ENCODE data around the gene PGR. TPM values are rescaled to one million over a fixed set of nuclear protein-coding genes. Genes with fewer than 3 reads are reported as not detected.
"Not testable (repeated sequence)": the region's sequence is repeated elsewhere in the genome, so short reads cannot be mapped to it uniquely, and the experiment has no call there.

Gene PGR
- total and polyA plus RNA-seq, 2 donors, result 0.05 to 0.07 TPM

- Histone ChIP-seq H3K27me3 (ENCODE audit: control insufficient read depth in 2 of 2, insufficient read depth in 1 of 2, low read length in 1 of 2) (no peaks in the 10 kb centered on the region), H3K4me1 (ENCODE audit: control insufficient read depth in 2 of 2, insufficient read depth in 2 of 2, low read length in 2 of 2) (no peaks in the 10 kb centered on the region), H3K36me3 (ENCODE audit: control insufficient read depth in 2 of 2, insufficient read depth in 2 of 2, low read length in 1 of 2) (no peaks in the 10 kb centered on the region), H3K9me3 (ENCODE audit: control insufficient read depth in 2 of 2, insufficient read depth in 1 of 2, low read length in 1 of 2) (no peaks in the 10 kb centered on the region), H3K4me3 (ENCODE audit: low read length in 2 of 2) (no peak overlapping the region), H3K27ac (ENCODE audit: low read depth in 1 of 2, low read length in 1 of 2) (no peak overlapping the region)
- 89% methylated on average over 3 of the region's 3 CpGs for WGBS
- DNase-seq (ENCODE audit: low read depth in 6 of 9, low spot score in 9 of 9), result no peak
Observed at GRCh38 chr11:101030015-101030414, 99.6 kb downstream of the PGR start.

GRCh38 chr11:101028644-101029043, 101.0 kb downstream of the PGR start:
- Histone ChIP-seq H3K4me3 (ENCODE audit: low read length in 2 of 2) (no peak overlapping the region), H3K36me3 (ENCODE audit: control insufficient read depth in 2 of 2, insufficient read depth in 2 of 2, low read length in 1 of 2) (no peaks in the 10 kb centered on the region), H3K27ac (ENCODE audit: low read depth in 1 of 2, low read length in 1 of 2) (no peak overlapping the region), H3K27me3 (ENCODE audit: control insufficient read depth in 2 of 2, insufficient read depth in 1 of 2, low read length in 1 of 2) (no peaks in the 10 kb centered on the region), H3K4me1 (ENCODE audit: control insufficient read depth in 2 of 2, insufficient read depth in 2 of 2, low read length in 2 of 2) (no peaks in the 10 kb centered on the region), H3K9me3 (ENCODE audit: control insufficient read depth in 2 of 2, insufficient read depth in 1 of 2, low read length in 1 of 2) (no peaks in the 10 kb centered on the region)
- WGBS, result 70% methylated on average over 1 of the region's 1 CpG
- DNase-seq (ENCODE audit: low read depth in 6 of 9, low spot score in 9 of 9), result no peak

- H3K4me3 ChIP-seq (ENCODE audit: low read length in 2 of 2), result no peak overlapping the region
- H3K9me3 ChIP-seq (ENCODE audit: control insufficient read depth in 2 of 2, insufficient read depth in 1 of 2, low read length in 1 of 2), result no peaks in the 10 kb centered on the region
- no peaks in the 10 kb centered on the region for H3K27me3 ChIP-seq (ENCODE audit: control insufficient read depth in 2 of 2, insufficient read depth in 1 of 2, low read length in 1 of 2)
- H3K36me3 ChIP-seq (ENCODE audit: control insufficient read depth in 2 of 2, insufficient read depth in 2 of 2, low read length in 1 of 2), result no peaks in the 10 kb centered on the region
- DNase-seq (ENCODE audit: low read depth in 6 of 9, low spot score in 9 of 9), result no peak
- no peak overlapping the region for H3K27ac ChIP-seq (ENCODE audit: low read depth in 1 of 2, low read length in 1 of 2)
- H3K4me1 ChIP-seq (ENCODE audit: control insufficient read depth in 2 of 2, insufficient read depth in 2 of 2, low read length in 2 of 2), result no peaks in the 10 kb centered on the region
Observed at GRCh38 chr11:101022256-101022655, 107.4 kb downstream of the PGR start.

GRCh38 chr11:101019870-101020269, 109.7 kb downstream of the PGR start:
- WGBS, result 78% methylated on average over 1 of the region's 1 CpG
- H3K4me3 ChIP-seq (ENCODE audit: low read length in 2 of 2), result no peak overlapping the region
- no peak overlapping the region for H3K27ac ChIP-seq (ENCODE audit: low read depth in 1 of 2, low read length in 1 of 2)
- H3K9me3 ChIP-seq (ENCODE audit: control insufficient read depth in 2 of 2, insufficient read depth in 1 of 2, low read length in 1 of 2), result no peaks in the 10 kb centered on the region
- H3K27me3 ChIP-seq (ENCODE audit: control insufficient read depth in 2 of 2, insufficient read depth in 1 of 2, low read length in 1 of 2), result no peaks in the 10 kb centered on the region
- no peak for DNase-seq (ENCODE audit: low read depth in 6 of 9, low spot score in 9 of 9)
- no peaks in the 10 kb centered on the region for H3K4me1 ChIP-seq (ENCODE audit: control insufficient read depth in 2 of 2, insufficient read depth in 2 of 2, low read length in 2 of 2)
- H3K36me3 ChIP-seq (ENCODE audit: control insufficient read depth in 2 of 2, insufficient read depth in 2 of 2, low read length in 1 of 2), result no peaks in the 10 kb centered on the region

- H3K9me3 ChIP-seq (ENCODE audit: control insufficient read depth in 2 of 2, insufficient read depth in 1 of 2, low read length in 1 of 2), result no peaks in the 10 kb centered on the region
- DNase-seq (ENCODE audit: low read depth in 6 of 9, low spot score in 9 of 9), result no peak
Observed at GRCh38 chr11:101014600-101015285, 114.9 kb downstream of the PGR start.

GRCh38 chr11:101013702-101014101, 115.9 kb downstream of the PGR start:
- DNase-seq (ENCODE audit: low read depth in 6 of 9, low spot score in 9 of 9); H3K9me3 ChIP-seq (ENCODE audit: control insufficient read depth in 2 of 2, insufficient read depth in 1 of 2, low read length in 1 of 2); H3K27ac ChIP-seq (ENCODE audit: low read depth in 1 of 2, low read length in 1 of 2); H3K27me3 ChIP-seq (ENCODE audit: control insufficient read depth in 2 of 2, insufficient read depth in 1 of 2, low read length in 1 of 2); H3K4me1 ChIP-seq (ENCODE audit: control insufficient read depth in 2 of 2, insufficient read depth in 2 of 2, low read length in 2 of 2); H3K4me3 ChIP-seq (ENCODE audit: low read length in 2 of 2); H3K36me3 ChIP-seq (ENCODE audit: control insufficient read depth in 2 of 2, insufficient read depth in 2 of 2, low read length in 1 of 2): not testable (repeated sequence)

More at GRCh38 chr11:101014600-101015285, 114.9 kb downstream of the PGR start:
- Histone ChIP-seq H3K4me3 (ENCODE audit: low read length in 2 of 2) (no peak overlapping the region), H3K4me1 (ENCODE audit: control insufficient read depth in 2 of 2, insufficient read depth in 2 of 2, low read length in 2 of 2) (no peaks in the 10 kb centered on the region), H3K27me3 (ENCODE audit: control insufficient read depth in 2 of 2, insufficient read depth in 1 of 2, low read length in 1 of 2) (no peaks in the 10 kb centered on the region), H3K36me3 (ENCODE audit: control insufficient read depth in 2 of 2, insufficient read depth in 2 of 2, low read length in 1 of 2) (no peaks in the 10 kb centered on the region), H3K27ac (ENCODE audit: low read depth in 1 of 2, low read length in 1 of 2) (no peak overlapping the region)

- no peak overlapping the region for H3K4me3 ChIP-seq (ENCODE audit: low read length in 2 of 2)
- 94% methylated on average over 5 of the region's 5 CpGs for WGBS
- H3K27ac ChIP-seq (ENCODE audit: low read depth in 1 of 2, low read length in 1 of 2), result no peak overlapping the region
- H3K4me1 ChIP-seq (ENCODE audit: control insufficient read depth in 2 of 2, insufficient read depth in 2 of 2, low read length in 2 of 2), result no peaks in the 10 kb centered on the region
- H3K27me3 ChIP-seq (ENCODE audit: control insufficient read depth in 2 of 2, insufficient read depth in 1 of 2, low read length in 1 of 2), result no peaks in the 10 kb centered on the region
- no peaks in the 10 kb centered on the region for H3K36me3 ChIP-seq (ENCODE audit: control insufficient read depth in 2 of 2, insufficient read depth in 2 of 2, low read length in 1 of 2)
- no peaks in the 10 kb centered on the region for H3K9me3 ChIP-seq (ENCODE audit: control insufficient read depth in 2 of 2, insufficient read depth in 1 of 2, low read length in 1 of 2)
- no peak for DNase-seq (ENCODE audit: low read depth in 6 of 9, low spot score in 9 of 9)
Observed at GRCh38 chr11:101011881-101012280, 117.7 kb downstream of the PGR start.

- no peaks in the 10 kb centered on the region for H3K4me1 ChIP-seq (ENCODE audit: control insufficient read depth in 2 of 2, insufficient read depth in 2 of 2, low read length in 2 of 2)
- WGBS, result 93% methylated on average over 5 of the region's 5 CpGs
- no peak overlapping the region for H3K4me3 ChIP-seq (ENCODE audit: low read length in 2 of 2)
- no peaks in the 10 kb centered on the region for H3K27me3 ChIP-seq (ENCODE audit: control insufficient read depth in 2 of 2, insufficient read depth in 1 of 2, low read length in 1 of 2)
- H3K36me3 ChIP-seq (ENCODE audit: control insufficient read depth in 2 of 2, insufficient read depth in 2 of 2, low read length in 1 of 2), result no peaks in the 10 kb centered on the region
- no peak for DNase-seq (ENCODE audit: low read depth in 6 of 9, low spot score in 9 of 9)
- H3K9me3 ChIP-seq (ENCODE audit: control insufficient read depth in 2 of 2, insufficient read depth in 1 of 2, low read length in 1 of 2), result no peaks in the 10 kb centered on the region
- no peak overlapping the region for H3K27ac ChIP-seq (ENCODE audit: low read depth in 1 of 2, low read length in 1 of 2)
Observed at GRCh38 chr11:101010899-101011298, 118.7 kb downstream of the PGR start.

GRCh38 chr11:101009690-101010055, 119.9 kb downstream of the PGR start:
- no peak overlapping the region for H3K4me3 ChIP-seq (ENCODE audit: low read length in 2 of 2)
- no peaks in the 10 kb centered on the region for H3K36me3 ChIP-seq (ENCODE audit: control insufficient read depth in 2 of 2, insufficient read depth in 2 of 2, low read length in 1 of 2)
- no peaks in the 10 kb centered on the region for H3K4me1 ChIP-seq (ENCODE audit: control insufficient read depth in 2 of 2, insufficient read depth in 2 of 2, low read length in 2 of 2)
- no peaks in the 10 kb centered on the region for H3K27me3 ChIP-seq (ENCODE audit: control insufficient read depth in 2 of 2, insufficient read depth in 1 of 2, low read length in 1 of 2)
- no peak overlapping the region for H3K27ac ChIP-seq (ENCODE audit: low read depth in 1 of 2, low read length in 1 of 2)
- 36% methylated on average over 2 of the region's 2 CpGs for WGBS
- no peaks in the 10 kb centered on the region for H3K9me3 ChIP-seq (ENCODE audit: control insufficient read depth in 2 of 2, insufficient read depth in 1 of 2, low read length in 1 of 2)
- DNase-seq (ENCODE audit: low read depth in 6 of 9, low spot score in 9 of 9), result no peak

Data from thymus (tissue), 11 donors.